SH-SY5Y (cell line): Measurements from ENCODE around the gene LSR.

Source experiments
- GATA2 ChIP-seq: IDR thresholded peaks from 2 replicates; pipeline ENCODE4 v1.6.1; 2011; ENCODE audit warnings: mild to moderate bottlenecking, low read depth, low read length
- GATA3 ChIP-seq: IDR thresholded peaks from 2 replicates; pipeline ENCODE4 v1.6.1; 2011; ENCODE audit warnings: low read depth, mild to moderate bottlenecking, low read length, moderate library complexity

The LSR gene

GRCh38 chr19:35267353-35267817 lies 18.6 kb downstream of the LSR start:
- TF ChIP-seq GATA2 (no peak), GATA3 (no peak)

GRCh38 chr19:35267818-35268535 lies 19.2 kb downstream of the LSR start:
- TF ChIP-seq GATA3 (no peak), GATA2 (no peak)

DNA sequence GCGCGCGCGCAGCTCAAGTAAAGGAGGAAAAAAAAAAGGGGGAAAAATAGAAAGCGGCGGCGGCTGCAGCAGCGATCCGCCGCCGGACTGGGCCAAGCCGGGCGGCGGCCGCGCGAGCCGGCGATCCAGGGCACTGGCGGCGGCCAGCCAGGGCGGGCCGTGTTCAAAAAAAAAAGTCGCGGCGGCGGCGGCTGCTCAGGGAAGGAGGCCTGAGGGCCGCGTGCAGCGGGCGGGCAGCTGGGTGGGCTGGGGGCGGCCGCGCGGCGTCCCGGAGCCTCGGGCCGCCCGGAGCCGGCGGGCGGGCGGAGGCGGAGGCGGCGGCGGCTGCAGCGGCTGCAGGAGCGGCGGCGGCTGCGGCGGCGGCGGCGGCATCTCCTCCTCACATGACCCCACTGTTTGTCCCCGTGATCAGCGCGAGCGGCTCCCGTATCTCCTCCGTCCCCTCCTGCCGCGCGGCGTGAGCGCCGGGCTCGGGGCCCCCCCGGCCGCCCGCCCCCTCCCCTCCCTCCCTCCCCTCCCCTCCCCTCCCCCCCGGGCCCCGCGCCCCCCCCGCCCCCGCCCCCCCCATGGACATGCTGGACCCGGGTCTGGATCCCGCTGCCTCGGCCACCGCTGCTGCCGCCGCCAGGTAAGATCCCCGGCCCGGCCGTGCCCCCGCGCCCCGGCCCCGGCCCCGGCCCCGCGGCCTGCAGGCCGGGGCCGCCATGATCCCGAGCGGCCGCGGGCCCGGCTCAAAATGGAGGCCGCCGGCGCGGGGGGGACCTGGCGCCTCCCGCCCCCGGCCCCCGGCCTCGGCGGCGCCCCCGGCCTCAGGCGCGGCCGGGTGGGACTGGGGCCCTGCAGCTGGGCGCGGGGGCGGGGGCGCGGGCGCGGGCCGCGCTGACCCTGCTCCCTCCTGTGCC lies 20.0 kb downstream of the LSR start, which contains the start of gene USF2:
Gene USF2, plus strand, starts transcription at position 427 of the 902 bp plus-strand sequence. Its CDS starts 140 bp downstream, at position 567.
- TF ChIP-seq GATA3 (no peak), GATA2 (no peak)

DNA sequence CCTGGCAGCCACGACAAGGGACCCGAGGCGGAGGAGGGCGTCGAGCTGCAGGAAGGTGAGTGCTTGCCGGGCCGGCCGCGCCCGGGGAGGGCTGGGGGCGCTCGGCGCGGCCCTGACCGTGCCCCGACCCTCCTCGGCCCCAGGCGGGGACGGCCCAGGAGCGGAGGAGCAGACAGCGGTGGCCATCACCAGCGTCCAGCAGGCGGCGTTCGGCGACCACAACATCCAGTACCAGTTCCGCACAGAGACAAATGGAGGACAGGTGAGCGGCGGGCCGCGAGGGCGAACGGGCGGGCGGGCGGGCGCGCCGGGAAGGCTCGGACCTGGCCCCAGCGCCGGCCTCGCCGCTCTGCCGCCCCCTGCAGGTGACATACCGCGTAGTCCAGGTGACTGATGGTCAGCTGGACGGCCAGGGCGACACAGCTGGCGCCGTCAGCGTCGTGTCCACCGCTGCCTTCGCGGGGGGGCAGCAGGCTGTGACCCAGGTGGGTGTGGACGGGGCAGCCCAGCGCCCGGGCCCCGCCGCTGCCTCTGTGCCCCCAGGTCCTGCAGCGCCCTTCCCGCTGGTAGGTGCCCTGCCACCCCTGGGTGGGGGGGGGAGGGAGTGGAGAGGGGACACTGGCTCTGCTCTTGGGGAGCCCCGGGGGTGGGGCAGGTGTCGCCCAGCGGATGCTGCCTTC lies 20.8 kb downstream of the LSR start:
- TF ChIP-seq GATA2 (no peak; the same call in 1 of the 2 replicates), GATA3 (no peak)

- TF ChIP-seq GATA2 (no peak), GATA3 (no peak)
Observed at GRCh38 chr19:35270381-35270811, 21.6 kb downstream of the LSR start.

DNA sequence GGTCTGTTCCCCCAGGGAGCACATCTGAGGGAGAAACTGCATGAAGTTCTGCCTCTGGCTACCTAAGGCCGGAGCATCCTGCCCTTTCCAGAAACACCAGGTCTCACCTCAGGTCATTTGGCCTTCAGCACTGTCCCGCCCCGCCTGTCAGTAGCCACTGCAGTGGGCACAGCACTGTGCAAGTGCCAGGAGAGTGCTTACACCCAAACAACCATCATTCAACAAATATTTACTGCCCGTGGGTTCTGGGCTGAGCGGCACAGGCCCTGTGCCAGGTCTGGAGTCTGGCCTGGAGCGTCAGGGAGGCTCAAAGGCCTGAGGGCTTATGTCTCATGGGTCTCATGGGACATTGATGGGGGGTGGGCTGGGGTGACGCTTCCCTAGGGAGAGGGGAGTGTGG lies 22.7 kb downstream of the LSR start:
- TF ChIP-seq GATA3: no peak
- TF ChIP-seq GATA2: no peak

- TF ChIP-seq GATA3 (no peak), GATA2 (no peak)
Observed at GRCh38 chr19:35272122-35272719, 23.4 kb downstream of the LSR start.

DNA sequence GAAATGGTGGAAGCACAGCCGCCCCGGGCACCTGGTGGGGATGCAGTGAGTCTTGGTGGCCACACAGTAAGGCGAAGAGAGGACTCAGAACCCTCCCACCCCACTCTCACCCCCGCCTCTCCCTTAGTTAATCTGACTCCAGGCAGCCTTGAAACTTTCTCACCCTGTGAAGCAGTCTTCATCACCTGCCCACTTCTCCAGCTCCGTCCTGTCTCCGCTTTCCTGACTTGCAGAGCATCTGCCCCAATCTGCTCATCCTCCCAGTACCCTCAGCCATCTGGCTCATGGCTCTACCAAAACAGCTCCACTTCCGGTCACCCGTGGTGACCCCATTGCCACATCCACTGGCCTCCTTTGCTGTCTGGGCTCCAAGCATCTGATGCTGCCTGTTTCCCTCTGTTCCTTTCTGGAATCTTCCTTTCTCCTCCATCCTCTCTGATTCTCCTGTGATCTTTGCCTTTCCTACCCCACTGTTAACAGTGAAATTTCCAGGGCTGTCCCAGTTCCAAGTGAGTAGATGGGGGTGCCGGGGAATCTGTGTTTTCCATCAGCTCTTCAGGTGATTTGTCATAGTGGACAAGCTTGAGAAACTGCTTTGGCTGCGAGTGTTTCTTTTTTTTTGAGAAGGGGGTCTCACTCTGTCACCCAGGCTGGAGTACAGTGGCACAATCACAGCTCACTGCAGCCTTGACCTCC lies 24.3 kb downstream of the LSR start:
- TF ChIP-seq GATA2 (no peak), GATA3 (no peak)

DNA sequence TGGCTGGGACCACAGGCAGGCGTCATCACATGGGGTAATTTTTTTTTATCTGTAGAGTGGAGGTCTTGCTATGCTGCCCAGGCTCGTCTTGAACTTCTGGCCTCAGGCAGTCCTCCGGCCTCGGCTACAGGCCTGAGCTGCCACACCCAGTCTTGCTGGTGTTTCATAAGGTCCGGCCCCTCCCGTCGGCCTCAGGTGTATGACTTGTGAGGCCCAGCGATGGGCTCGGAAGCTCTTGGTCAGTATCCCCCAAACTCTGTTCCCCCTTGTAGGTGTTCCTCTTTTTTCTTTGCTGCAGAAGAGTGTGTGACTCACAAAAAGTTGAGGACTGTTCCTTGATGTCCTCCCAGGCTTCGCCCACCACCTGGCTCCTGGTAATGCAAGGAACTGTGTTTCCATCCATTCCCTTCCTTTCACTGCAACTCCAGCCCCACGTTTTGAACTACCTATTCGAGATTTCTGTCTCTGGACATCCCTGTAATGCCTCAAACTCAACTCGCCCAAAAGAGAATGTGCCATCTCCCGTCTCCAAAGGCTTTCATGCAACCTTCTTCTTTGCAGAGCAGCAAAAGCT lies 25.0 kb downstream of the LSR start:
- TF ChIP-seq GATA3 (no peak), GATA2 (no peak)

DNA sequence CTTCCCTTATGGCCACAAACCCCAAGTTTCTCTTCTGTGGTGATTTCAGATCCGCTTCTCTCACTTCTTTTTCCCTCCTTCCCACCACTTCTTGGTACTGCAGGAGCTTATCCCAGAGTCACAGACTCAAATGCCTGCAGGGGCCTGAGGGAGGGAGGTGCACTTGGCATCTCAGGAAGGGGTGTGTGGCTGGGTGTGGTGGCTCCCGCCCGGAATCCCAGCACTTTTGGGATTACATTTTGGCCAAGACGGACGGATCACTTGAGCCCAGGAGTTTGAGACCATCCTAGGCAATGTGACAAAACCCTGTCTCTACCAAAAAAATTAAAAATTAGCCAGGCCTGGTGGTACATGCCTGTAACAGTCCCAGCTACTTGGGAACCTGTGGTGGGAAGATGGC lies 25.5 kb downstream of the LSR start:
- no peak for TF ChIP-seq GATA3
- no peak for TF ChIP-seq GATA2

- TF ChIP-seq GATA2: no peak
- no peak for TF ChIP-seq GATA3
Observed at GRCh38 chr19:35276706-35277281, 28.0 kb downstream of the LSR start.

DNA sequence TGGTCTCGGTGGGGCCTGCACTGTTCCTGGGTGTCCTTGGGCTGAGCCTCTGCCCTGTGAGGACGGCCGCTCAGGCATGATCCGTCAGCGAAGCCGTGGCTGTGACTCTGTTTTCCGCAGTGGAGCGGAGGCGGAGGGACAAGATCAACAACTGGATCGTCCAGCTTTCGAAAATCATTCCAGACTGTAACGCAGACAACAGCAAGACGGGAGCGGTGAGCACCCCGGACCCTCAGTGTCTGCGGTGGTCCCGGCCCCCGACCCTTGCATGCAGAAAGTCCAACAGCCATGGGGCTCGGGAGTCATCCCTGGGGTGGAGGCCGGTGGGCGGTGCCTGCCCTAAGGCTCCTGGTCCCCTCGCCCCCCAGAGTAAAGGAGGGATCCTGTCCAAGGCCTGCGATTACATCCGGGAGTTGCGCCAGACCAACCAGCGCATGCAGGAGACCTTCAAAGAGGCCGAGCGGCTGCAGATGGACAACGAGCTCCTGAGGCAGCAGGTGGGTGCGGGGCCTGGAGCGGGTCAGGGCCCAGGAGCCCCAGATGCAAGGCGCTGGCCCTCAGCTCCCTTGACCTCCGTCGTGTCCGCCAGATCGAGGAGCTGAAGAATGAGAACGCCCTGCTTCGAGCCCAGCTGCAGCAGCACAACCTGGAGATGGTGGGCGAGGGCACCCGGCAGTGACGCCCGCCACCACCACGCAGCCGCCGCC lies 29.9 kb downstream of the LSR start:
- TF ChIP-seq GATA2 (no peak), GATA3 (no peak)
